ENCODE results near the gene MFSD1. TPM values are rescaled to one million over a fixed set of nuclear protein-coding genes. Genes with fewer than 3 reads are reported as not detected.

MFSD1 gene
- total and polyA plus RNA-seq, 2 of the 8 experiments (the other 6 are each of a cell fraction or from before 2014, with no cell fraction given): 9.3 to 11.5 TPM

DNA sequence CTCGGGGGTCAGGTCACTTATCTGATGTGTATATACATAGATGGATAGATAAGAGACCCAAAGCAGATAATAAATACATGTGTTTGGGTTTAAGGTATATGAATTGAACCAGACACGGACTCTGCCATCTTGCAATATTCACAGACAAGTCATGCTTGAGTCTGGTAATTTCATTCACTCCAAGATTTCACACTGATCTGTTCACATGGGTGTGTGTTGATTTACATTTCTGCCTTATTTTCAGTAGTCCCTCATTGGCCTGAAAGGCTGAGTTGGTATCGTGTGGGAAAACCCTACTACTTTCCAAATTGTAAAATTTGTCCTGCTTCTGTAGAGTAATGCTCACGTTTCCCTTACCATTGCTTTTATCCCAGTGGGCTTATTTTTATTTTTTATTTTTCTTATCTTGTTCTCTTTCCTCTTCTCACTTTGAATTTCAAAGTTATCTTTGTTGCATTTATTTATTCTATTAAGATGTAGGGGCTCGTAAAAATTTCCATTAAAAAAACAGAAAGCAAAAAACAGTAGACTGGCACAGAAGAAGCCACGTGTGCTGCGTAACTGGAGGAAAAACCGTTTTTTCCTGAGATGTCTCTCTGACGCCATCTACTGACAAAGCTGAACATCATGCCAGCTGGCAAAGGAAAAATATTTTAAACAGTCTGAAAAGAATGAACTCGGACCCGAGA, 10.8 kb upstream of the MFSD1 start:
- Histone ChIP-seq H3K4me3 (ENCODE audit: extremely low read depth in 1 of 4, insufficient read depth in 2 of 4, low read depth in 3 of 4, low read length in 4 of 4) (no peak overlapping the region), H3K4me2 (ENCODE audit: insufficient read depth in 1 of 2, low read depth in 2 of 2, low read length in 2 of 2) (no peak overlapping the region), H2BK120ac (replicated peaks; ENCODE audit: low read depth, low read length) (no peak overlapping the region), H3K36me3 (ENCODE audit: control insufficient read depth in 2 of 4, insufficient read depth in 4 of 4, low read length in 3 of 4) (no peaks in the 10 kb centered on the region), H3K18ac (ENCODE audit: extremely low read depth, low read length) (no peak overlapping the region), H3K27me3 (replicated peaks in 1 of 4; ENCODE audit: control insufficient read depth in 3 of 4, extremely low read depth in 1 of 4, insufficient read depth in 3 of 4, low read length in 3 of 4) (no peaks in the 10 kb centered on the region), H4K91ac (replicated peaks; ENCODE audit: insufficient read length, low read length) (no peak overlapping the region), H3K27ac (ENCODE audit: low read depth, low read length) (no peak overlapping the region), H2BK12ac (ENCODE audit: low read depth, low read length) (no peak overlapping the region), H2AFZ (ENCODE audit: low read length) (peak overlapping the region; percentile 85; the same call in 1 of the 2 replicates), H2BK20ac (ENCODE audit: low read length) (no peak overlapping the region), H3K4ac (replicated peaks; ENCODE audit: insufficient read length, low read depth, low read length) (no peak overlapping the region), H3K79me2 (ENCODE audit: control insufficient read depth in 1 of 2, insufficient read depth in 2 of 2, low read length in 2 of 2) (no peaks in the 10 kb centered on the region), H3K4me1 (replicated peaks in 1 of 4; ENCODE audit: control insufficient read depth in 3 of 4, insufficient read depth in 4 of 4, low read length in 3 of 4) (no peaks in the 10 kb centered on the region), H2BK15ac (ENCODE audit: low read length) (no peak overlapping the region), H3K14ac (ENCODE audit: insufficient read length) (no peak overlapping the region), H3K23me2 (ENCODE audit: low read depth, low read length) (no peaks in the 10 kb centered on the region), H2AK5ac (ENCODE audit: low read depth, low read length) (no peak overlapping the region), H2BK5ac (ENCODE audit: low read depth, low read length) (no peak overlapping the region), H3K23ac (ENCODE audit: insufficient read length) (no peak overlapping the region), H4K5ac (ENCODE audit: insufficient read length, low read depth, low read length) (no peak overlapping the region), H3K9me3 (ENCODE audit: insufficient read depth in 2 of 2, low read depth in 1 of 2, low read length in 1 of 2) (no peaks in the 10 kb centered on the region), H4K8ac (ENCODE audit: extremely low read depth, insufficient read depth, low read length) (no peak overlapping the region), H3K79me1 (ENCODE audit: low read depth, low read length) (no peaks in the 10 kb centered on the region), H3K9ac (replicated peaks in 1 of 4; ENCODE audit: extremely low read depth in 1 of 4, low read depth in 3 of 4, low read length in 3 of 4) (no peak overlapping the region), H4K20me1 (replicated peaks in 1 of 2; ENCODE audit: control insufficient read depth in 1 of 2, insufficient read depth in 2 of 2, low read length in 2 of 2) (no peaks in the 10 kb centered on the region), H3K56ac (replicated peaks; ENCODE audit: insufficient read length, low read depth, low read length) (no peak overlapping the region)
- WGBS, 2 experiments (ENCODE audit: extremely low coverage in 1 of 2, insufficient coverage in 1 of 2, insufficient read length in 1 of 2, insufficient replicate concordance in 2 of 2, low coverage in 1 of 2, low lambda C conversion rate in 2 of 2, missing lambda C conversion rate in 1 of 2): 34% methylated on average over 11 of the region's 11 CpGs; no CpG with 5 or more reads in 1 of the 2 experiments
- ChIA-PET CTCF (ENCODE audit: partially characterized antibody) (interaction anchor here (0.7 to 5.5 kb wide), 23 partner anchors 8 to 474 kb away, joined by 3 to 110 read pairs (median 4); partner anchors contain the start of genes GFM1 and MFSD1), POLR2A (ENCODE audit: partially characterized antibody) (no interaction called here)
- FAIRE-seq (peak; percentile 36), DNase-seq (ENCODE audit: low read depth in 1 of 2, low spot score in 2 of 2) (no peak)
- TF ChIP-seq RAD21 (IDR thresholded peaks at IDR 0.05 in 1 of 2, conservative IDR thresholded peaks at IDR 0.05 in 1 of 2; ENCODE audit: low read depth in 2 of 2, low read length in 2 of 2): peak; percentile 86 to 88
- TF ChIP-seq BCL11A (IDR thresholded peaks at IDR 0.05; ENCODE audit: low read depth in 2 of 2, low read length in 2 of 2): no peak
- TF ChIP-seq, protein P1, sequence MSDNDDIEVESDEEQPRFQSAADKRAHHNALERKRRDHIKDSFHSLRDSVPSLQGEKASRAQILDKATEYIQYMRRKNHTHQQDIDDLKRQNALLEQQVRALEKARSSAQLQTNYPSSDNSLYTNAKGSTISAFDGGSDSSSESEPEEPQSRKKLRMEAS (IDR thresholded peaks at IDR 0.05): peak; percentile 65
- TF ChIP-seq, protein P2, sequence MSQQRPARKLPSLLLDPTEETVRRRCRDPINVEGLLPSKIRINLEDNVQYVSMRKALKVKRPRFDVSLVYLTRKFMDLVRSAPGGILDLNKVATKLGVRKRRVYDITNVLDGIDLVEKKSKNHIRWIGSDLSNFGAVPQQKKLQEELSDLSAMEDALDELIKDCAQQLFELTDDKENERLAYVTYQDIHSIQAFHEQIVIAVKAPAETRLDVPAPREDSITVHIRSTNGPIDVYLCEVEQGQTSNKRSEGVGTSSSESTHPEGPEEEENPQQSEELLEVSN (IDR thresholded peaks at IDR 0.05): peak; percentile 14; the same call in 1 of the 2 replicates
- TF ChIP-seq BRCA1 (IDR thresholded peaks at IDR 0.05; ENCODE audit: low read depth, low read length): no peak
- TF ChIP-seq, protein P3, sequence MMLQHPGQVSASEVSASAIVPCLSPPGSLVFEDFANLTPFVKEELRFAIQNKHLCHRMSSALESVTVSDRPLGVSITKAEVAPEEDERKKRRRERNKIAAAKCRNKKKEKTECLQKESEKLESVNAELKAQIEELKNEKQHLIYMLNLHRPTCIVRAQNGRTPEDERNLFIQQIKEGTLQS (IDR thresholded peaks at IDR 0.05; ENCODE audit: insufficient read depth, low read depth, low read length): peak; percentile 24; the same call in 1 of the 2 replicates
- TF ChIP-seq, protein P4, sequence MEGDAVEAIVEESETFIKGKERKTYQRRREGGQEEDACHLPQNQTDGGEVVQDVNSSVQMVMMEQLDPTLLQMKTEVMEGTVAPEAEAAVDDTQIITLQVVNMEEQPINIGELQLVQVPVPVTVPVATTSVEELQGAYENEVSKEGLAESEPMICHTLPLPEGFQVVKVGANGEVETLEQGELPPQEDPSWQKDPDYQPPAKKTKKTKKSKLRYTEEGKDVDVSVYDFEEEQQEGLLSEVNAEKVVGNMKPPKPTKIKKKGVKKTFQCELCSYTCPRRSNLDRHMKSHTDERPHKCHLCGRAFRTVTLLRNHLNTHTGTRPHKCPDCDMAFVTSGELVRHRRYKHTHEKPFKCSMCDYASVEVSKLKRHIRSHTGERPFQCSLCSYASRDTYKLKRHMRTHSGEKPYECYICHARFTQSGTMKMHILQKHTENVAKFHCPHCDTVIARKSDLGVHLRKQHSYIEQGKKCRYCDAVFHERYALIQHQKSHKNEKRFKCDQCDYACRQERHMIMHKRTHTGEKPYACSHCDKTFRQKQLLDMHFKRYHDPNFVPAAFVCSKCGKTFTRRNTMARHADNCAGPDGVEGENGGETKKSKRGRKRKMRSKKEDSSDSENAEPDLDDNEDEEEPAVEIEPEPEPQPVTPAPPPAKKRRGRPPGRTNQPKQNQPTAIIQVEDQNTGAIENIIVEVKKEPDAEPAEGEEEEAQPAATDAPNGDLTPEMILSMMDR (IDR thresholded peaks at IDR 0.05; ENCODE audit: control extremely low read depth in 1 of 3, insufficient read depth in 1 of 3, low read depth in 1 of 3, low read length in 3 of 3): peak; percentile 20 to 87 (median 76)

All from H1 (cell line).